ENCODE measurements around the gene COMT.

DNA sequence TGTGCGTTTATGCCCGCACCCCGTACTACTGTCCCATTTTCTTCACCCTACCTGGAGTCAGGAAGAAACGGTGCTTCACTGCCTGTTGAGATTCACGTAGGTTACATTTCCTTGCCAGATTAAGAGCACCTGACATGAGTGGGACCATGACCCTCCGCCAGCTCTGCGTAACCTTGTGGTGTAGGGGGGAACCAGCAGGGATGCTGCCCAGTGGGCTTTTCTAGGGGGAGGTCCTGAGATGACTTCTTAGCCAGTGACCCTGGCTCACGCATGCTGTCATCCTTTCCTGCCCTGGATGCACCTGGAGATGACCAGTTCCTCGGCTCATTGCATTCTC is 76.0 kb downstream of the COMT start:
- no peak for TF ChIP-seq FOXA1 (IDR thresholded peaks at IDR 0.05)
- no peak for TF ChIP-seq SP1 (IDR thresholded peaks at IDR 0.05)
- TF ChIP-seq, protein P1, sequence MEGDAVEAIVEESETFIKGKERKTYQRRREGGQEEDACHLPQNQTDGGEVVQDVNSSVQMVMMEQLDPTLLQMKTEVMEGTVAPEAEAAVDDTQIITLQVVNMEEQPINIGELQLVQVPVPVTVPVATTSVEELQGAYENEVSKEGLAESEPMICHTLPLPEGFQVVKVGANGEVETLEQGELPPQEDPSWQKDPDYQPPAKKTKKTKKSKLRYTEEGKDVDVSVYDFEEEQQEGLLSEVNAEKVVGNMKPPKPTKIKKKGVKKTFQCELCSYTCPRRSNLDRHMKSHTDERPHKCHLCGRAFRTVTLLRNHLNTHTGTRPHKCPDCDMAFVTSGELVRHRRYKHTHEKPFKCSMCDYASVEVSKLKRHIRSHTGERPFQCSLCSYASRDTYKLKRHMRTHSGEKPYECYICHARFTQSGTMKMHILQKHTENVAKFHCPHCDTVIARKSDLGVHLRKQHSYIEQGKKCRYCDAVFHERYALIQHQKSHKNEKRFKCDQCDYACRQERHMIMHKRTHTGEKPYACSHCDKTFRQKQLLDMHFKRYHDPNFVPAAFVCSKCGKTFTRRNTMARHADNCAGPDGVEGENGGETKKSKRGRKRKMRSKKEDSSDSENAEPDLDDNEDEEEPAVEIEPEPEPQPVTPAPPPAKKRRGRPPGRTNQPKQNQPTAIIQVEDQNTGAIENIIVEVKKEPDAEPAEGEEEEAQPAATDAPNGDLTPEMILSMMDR (IDR thresholded peaks at IDR 0.05; ENCODE audit: low read depth, low read length, missing input control) = no peak

Data from liver (tissue), 3 donors.